ENCODE data around the gene NYNRIN. TPM values are rescaled to one million over a fixed set of nuclear protein-coding genes. Genes with fewer than 3 reads are reported as not detected.

The NYNRIN gene
- total RNA-seq, 2 donors from 2014 or later: 6.0 to 10.1 TPM

- Histone ChIP-seq H3K36me3 (peaks cover 71% of the 10 kb centered on the region), H3K9me3 (no peaks in the 10 kb centered on the region), H3K4me1 (peaks cover 0 to 52% of the 10 kb centered on the region in 2 donors), H3K4me3 (no peak overlapping the region), H3K27me3 (no peaks in the 10 kb centered on the region), H3K27ac (peak overlapping the region; percentile 65 to 67)
- DNase-seq (ENCODE audit: low spot score): no peak
- TF ChIP-seq CTCF (IDR thresholded peaks at IDR 0.05): peak; percentile 66 to 90
Measured at GRCh38 chr14:24436355-24437019, 37.7 kb downstream of the NYNRIN start.

- Histone ChIP-seq H3K4me1 (peaks cover 0 to 50% of the 10 kb centered on the region in 2 donors), H3K36me3 (peaks cover 69% of the 10 kb centered on the region), H3K4me3 (no peak overlapping the region), H3K9me3 (no peaks in the 10 kb centered on the region), H3K27me3 (no peaks in the 10 kb centered on the region), H3K27ac (peak overlapping the region; percentile 65 to 67)
- no peak for TF ChIP-seq CTCF (IDR thresholded peaks at IDR 0.05)
- DNase-seq (ENCODE audit: low spot score): no peak
Measured at GRCh38 chr14:24437020-24437735, 38.4 kb downstream of the NYNRIN start.

- Histone ChIP-seq H3K27ac (peak overlapping the region; percentile 65 to 67), H3K4me1 (peaks cover 0 to 45% of the 10 kb centered on the region in 2 donors), H3K36me3 (peaks cover 64% of the 10 kb centered on the region), H3K27me3 (no peaks in the 10 kb centered on the region), H3K9me3 (no peaks in the 10 kb centered on the region), H3K4me3 (no peak overlapping the region)
- TF ChIP-seq CTCF (IDR thresholded peaks at IDR 0.05): no peak
- no peak for DNase-seq (ENCODE audit: low spot score)
Measured at GRCh38 chr14:24437736-24438067, 38.9 kb downstream of the NYNRIN start.

GRCh38 chr14:24438223-24439097 is 39.7 kb downstream of the NYNRIN start:
- DNase-seq (ENCODE audit: low spot score): no peak
- peaks cover 0 to 50% of the 10 kb centered on the region in 2 donors for H3K4me1 ChIP-seq

GRCh38 chr14:24439257-24439656 is 40.5 kb downstream of the NYNRIN start:
- no peak for DNase-seq (ENCODE audit: low spot score)
- Histone ChIP-seq H3K27ac (no peak overlapping the region), H3K36me3 (peaks cover 55% of the 10 kb centered on the region)

More at GRCh38 chr14:24438223-24439097, 39.7 kb downstream of the NYNRIN start:
- no peak overlapping the region for H3K4me3 ChIP-seq
- H3K36me3 ChIP-seq: peaks cover 56% of the 10 kb centered on the region
- no peaks in the 10 kb centered on the region for H3K9me3 ChIP-seq
- peak overlapping the region; percentile 22 to 65 for H3K27ac ChIP-seq
- no peaks in the 10 kb centered on the region for H3K27me3 ChIP-seq
- no peak for TF ChIP-seq CTCF (IDR thresholded peaks at IDR 0.05)

More at GRCh38 chr14:24439257-24439656, 40.5 kb downstream of the NYNRIN start:
- Histone ChIP-seq H3K4me3 (no peak overlapping the region), H3K9me3 (no peaks in the 10 kb centered on the region), H3K4me1 (peaks cover 0 to 51% of the 10 kb centered on the region in 2 donors), H3K27me3 (no peaks in the 10 kb centered on the region)
- TF ChIP-seq CTCF (IDR thresholded peaks at IDR 0.05): no peak
